Ovary (tissue), 9 donors: Measurements from ENCODE around the gene RANBP9. TPM values are rescaled to one million over a fixed set of nuclear protein-coding genes. Genes with fewer than 3 reads are reported as not detected.

Experiments used
- DNase-seq, 5 donors: peaks; one replicate each; pipeline ENCODE4 v3.0.0-alpha.2; 2019 to 2020
- H3K27ac ChIP-seq, 2 donors: fragments of 200-600 bp; one replicate each; pipeline versions ENCODE4 v1.5.1 to v1.8.0; 2019 to 2022
- H3K27me3 ChIP-seq: fragments of 200-600 bp; one replicate; pipeline ENCODE4 v1.8.0; 2022
- H3K36me3 ChIP-seq: fragments of 200-600 bp; sonication (generic); one replicate; pipeline ENCODE4 v1.5.1; 2019
- H3K4me1 ChIP-seq: one replicate; pipeline ENCODE4 v1.8.1; 2013; ENCODE audit warnings: mild to moderate bottlenecking, moderate library complexity; ENCODE audit not compliant: insufficient read depth
- H3K4me3 ChIP-seq: fragments of 200-600 bp; sonication (generic); one replicate; pipeline ENCODE4 v1.5.1; 2017
- H3K9me3 ChIP-seq, 2 donors: fragments of 200-600 bp in 1 of 2; sonication (generic) in 1 of 2; one replicate each; pipeline versions ENCODE4 v1.5.1 to v1.8.1; 2013 to 2019; ENCODE audit warnings: mild to moderate bottlenecking in 1 of 2, moderate library complexity in 1 of 2
- EP300 ChIP-seq: sonication (generic); formaldehyde crosslinking; IDR thresholded peaks from one replicate; pipeline ENCODE4 v1.6.1; 2017; ENCODE audit warnings: antibody characterized with exemption
- POLR2A ChIP-seq: fragments of 450-650 bp; IDR thresholded peaks from one replicate; pipeline ENCODE4 v1.6.1; 2017; ENCODE audit warnings: antibody characterized with exemption, mild to moderate bottlenecking, moderate library complexity
- WGBS, 3 donors: extraction: QIAGEN DNeasy Blood & Tissue Kit in 1 of 3; methylation state at CpG; one replicate each; pipeline versions ENCODE4 v1.1.5 to v1.1.7; 2013 to 2017; 5-methylcytosine and 5-hydroxymethylcytosine counted together
- intact Hi-C, 4 donors: fragments of 100-400 bp; cut with DNase I; formaldehyde crosslinking; loops; one replicate each; pipeline versions ENCODE4 v1.11.0 to v1.15.1; 2022 to 2023
- polyA plus RNA-seq, 2 donors: library from polyadenylated mRNA; stranded (reverse); fragments of 200-250 nt in 1 of 2; fragments of 350-450 nt in 1 of 2; fragmentation: Illumina TruSeq in 1 of 2; extraction: RNeasy Lipid Tissue Mini Kit (QIAGEN cat#74804) in 1 of 2; gene quantifications; one replicate each; pipeline ENCODE4 v1.2.3, GENCODE V29; 2013 to 2014
- total RNA-seq, 7 donors: library from RNA; depleted of rRNA in 2 of 7; stranded (reverse); fragments of >200 nt in 2 of 7; fragmentation: NEBNext Ultra II Directional in 3 of 7; extraction: Animal tissue kit (Norgen Biotek cat#: 25700) in 3 of 7; gene quantifications; one replicate each; pipeline versions ENCODE4 v1.1.0 to v1.2.4, GENCODE V29; 2016 to 2023
- TF ChIP-seq, protein P1 (sequence below), 3 donors: fragments of 450-650 bp in 2 of 3; fragments of 200-600 bp in 1 of 3; IDR thresholded peaks; one replicate each; pipeline versions ENCODE4 v1.5.1 to v1.8.0; 2016 to 2022; ENCODE audit warnings: antibody characterized with exemption in 3 of 3, mild to moderate bottlenecking in 1 of 3
- donor health status: DM: no; HTN: no; CAD: no; lungs with moderate emphysema.
- donor health status: DM: no; HTN: no; CAD: no.
- donor health status: Bipolar disorder and iron deficiency.
- donor health status: DM: yes; HTN: yes; CAD: no.
- donor health status: DM: no; HTN: no; CAD: no.
- donor health status: DM: yes; HTN: yes; CAD: no.

RANBP9 gene
- total and polyA plus RNA-seq, 9 donors, result 24.8 to 50.6 (median 37.0) TPM

DNA sequence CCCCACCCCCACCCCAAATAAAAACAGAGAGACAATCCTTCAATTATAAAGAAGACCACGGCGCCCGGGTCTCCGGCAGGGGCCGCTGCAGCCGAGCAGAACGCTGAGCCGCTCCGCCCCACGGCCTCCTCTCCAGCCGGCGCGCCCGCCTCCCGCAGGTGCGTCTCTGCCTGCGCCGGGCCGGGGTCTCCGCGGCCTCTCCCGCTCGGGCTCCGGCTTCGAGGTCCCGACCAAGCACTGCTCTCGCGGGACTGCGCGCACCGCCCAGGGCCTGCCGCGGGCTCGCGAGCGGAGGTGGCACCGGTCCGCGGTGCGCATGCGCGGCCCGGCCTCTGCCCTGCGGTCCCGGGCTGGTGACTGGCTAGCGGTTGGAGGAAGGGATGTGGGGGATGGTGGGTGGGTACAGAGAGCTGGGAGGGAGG, 137.5 kb downstream of the RANBP9 start:
- intact Hi-C loops, result loop anchor here in 1 of 4 donors (5.0 kb wide), 1 partner anchor 193 kb away; no protein-coding TSS in a partner anchor
- TF ChIP-seq, protein P1, sequence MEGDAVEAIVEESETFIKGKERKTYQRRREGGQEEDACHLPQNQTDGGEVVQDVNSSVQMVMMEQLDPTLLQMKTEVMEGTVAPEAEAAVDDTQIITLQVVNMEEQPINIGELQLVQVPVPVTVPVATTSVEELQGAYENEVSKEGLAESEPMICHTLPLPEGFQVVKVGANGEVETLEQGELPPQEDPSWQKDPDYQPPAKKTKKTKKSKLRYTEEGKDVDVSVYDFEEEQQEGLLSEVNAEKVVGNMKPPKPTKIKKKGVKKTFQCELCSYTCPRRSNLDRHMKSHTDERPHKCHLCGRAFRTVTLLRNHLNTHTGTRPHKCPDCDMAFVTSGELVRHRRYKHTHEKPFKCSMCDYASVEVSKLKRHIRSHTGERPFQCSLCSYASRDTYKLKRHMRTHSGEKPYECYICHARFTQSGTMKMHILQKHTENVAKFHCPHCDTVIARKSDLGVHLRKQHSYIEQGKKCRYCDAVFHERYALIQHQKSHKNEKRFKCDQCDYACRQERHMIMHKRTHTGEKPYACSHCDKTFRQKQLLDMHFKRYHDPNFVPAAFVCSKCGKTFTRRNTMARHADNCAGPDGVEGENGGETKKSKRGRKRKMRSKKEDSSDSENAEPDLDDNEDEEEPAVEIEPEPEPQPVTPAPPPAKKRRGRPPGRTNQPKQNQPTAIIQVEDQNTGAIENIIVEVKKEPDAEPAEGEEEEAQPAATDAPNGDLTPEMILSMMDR (IDR thresholded peaks at IDR 0.05), result peak; percentile 14 to 70 (median 70)
- no peak for TF ChIP-seq EP300
- no peak for TF ChIP-seq POLR2A
- Histone ChIP-seq H3K36me3 (no peaks in the 10 kb centered on the region), H3K4me1 (no peaks in the 10 kb centered on the region), H3K27me3 (no peaks in the 10 kb centered on the region), H3K4me3 (peak overlapping the region; percentile 64), H3K27ac (peak overlapping the region; percentile 76 to 89), H3K9me3 (no peaks in the 10 kb centered on the region)
- WGBS, 3 donors, result 0 to 1% (median 1%) methylated on average over 36 to 46 of the region's 46 CpGs
- peak; percentile 86 to 92 (median 92) for DNase-seq

DNA sequence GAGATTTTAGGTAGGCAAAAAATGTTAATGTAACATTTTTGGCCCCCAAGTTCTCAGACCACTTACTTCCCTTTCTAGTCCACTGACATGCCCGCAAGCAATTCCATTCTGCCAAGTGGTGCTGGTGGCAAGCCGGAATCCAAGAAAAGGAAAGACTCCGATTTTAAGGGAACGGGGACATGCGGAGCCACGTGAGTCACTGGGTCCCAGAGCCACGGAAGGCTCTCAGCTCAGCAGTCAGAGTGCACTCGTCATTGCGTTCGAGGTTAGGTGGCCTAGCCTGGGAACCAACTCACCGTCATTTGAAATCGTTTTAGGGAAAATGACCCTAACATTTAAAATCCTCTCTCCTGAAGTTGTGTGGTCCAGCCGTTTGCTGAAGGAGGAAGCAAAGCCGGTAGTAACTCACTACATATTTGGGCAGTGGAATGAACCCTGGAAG, 137.9 kb downstream of the RANBP9 start:
- no peak for TF ChIP-seq EP300
- Histone ChIP-seq H3K36me3 (no peaks in the 10 kb centered on the region), H3K9me3 (no peaks in the 10 kb centered on the region), H3K27me3 (no peaks in the 10 kb centered on the region), H3K4me1 (no peaks in the 10 kb centered on the region), H3K4me3 (peak overlapping the region; percentile 64), H3K27ac (peak overlapping the region; percentile 76 to 89)
- intact Hi-C loops, result loop anchor here in 1 of 4 donors (5.0 kb wide), 1 partner anchor 194 kb away; no protein-coding TSS in a partner anchor
- DNase-seq, result peak in 4 of 5 donors; percentile 33 to 40 (median 36)
- WGBS, 3 donors, result 9 to 16% (median 10%) methylated on average over 14 of the region's 14 CpGs

DNA sequence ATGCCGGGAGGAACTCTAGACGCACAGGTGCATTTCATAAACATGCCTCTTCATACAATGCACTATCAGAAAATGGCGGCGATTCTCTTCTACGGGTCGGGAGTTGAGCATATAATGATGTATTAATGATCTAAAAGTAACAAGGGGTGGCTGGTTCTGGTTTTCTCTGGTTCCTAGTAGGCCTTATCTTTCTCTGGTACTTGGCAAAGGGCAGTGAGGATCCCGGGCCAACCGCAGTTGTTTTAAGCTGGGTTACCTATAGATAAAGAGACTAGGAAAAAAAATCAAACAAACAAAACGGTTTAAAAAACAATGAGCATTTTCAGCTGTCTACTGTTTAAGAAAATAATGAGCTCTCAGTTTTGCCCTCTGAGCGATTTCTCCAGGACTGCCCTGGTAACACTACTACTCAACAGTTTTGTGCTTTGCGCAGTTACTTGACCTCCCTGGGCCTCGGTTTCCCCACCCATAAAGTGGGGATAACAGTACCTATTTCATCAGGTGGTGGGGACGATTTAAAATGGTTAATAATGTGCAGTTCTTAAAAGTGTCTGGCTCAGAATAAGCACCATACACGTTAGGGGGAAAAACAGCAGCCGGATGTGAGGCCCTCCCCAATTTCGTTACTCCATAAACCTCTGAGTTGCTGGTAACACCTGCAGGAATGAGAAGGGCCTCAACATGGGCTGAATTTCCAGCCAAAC, 138.5 kb downstream of the RANBP9 start:
- H3K27me3 ChIP-seq, result no peaks in the 10 kb centered on the region
- WGBS, 3 donors, result 72 to 81% (median 76%) methylated on average over 16 of the region's 16 CpGs
- intact Hi-C loops, result loop anchor here in 1 of 4 donors (5.0 kb wide), 1 partner anchor 194 kb away; no protein-coding TSS in a partner anchor
- H3K4me3 ChIP-seq, result peak overlapping the region; percentile 64
- no peak for TF ChIP-seq POLR2A
- H3K9me3 ChIP-seq, result no peaks in the 10 kb centered on the region
- H3K36me3 ChIP-seq, result no peaks in the 10 kb centered on the region
- H3K27ac ChIP-seq, result peak overlapping the region in 1 of 2 donors; percentile 89
- DNase-seq, result no peak
- H3K4me1 ChIP-seq, result no peaks in the 10 kb centered on the region

DNA sequence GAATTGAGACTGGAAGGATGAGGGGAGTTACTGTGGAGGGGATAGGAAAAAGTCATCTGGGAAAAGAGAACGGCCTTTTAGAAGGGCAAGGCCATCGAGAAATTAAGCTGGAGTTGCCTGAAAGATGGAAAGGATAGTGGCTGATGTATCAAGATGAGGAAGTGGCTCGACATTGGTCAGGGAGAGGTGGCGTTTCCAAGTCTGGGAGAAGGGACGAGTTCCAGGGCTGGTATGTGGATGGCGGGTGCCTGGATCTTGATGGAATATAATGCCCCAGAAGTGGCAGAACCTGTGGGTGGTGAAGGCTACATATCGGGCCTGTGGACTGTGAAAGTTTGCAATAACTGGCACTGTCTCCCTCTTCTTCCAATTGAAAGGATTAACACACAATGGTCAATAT, 139.4 kb downstream of the RANBP9 start:
- intact Hi-C loops, result loop anchor here in 1 of 4 donors (5.0 kb wide), 1 partner anchor 195 kb away; no protein-coding TSS in a partner anchor
- DNase-seq, result no peak
- Histone ChIP-seq H3K27me3 (no peaks in the 10 kb centered on the region), H3K9me3 (no peaks in the 10 kb centered on the region), H3K4me1 (no peaks in the 10 kb centered on the region), H3K36me3 (no peaks in the 10 kb centered on the region), H3K27ac (no peak overlapping the region), H3K4me3 (no peak overlapping the region)
- TF ChIP-seq EP300, result no peak
- TF ChIP-seq, protein P1 (IDR thresholded peaks at IDR 0.05), result no peak
- TF ChIP-seq POLR2A, result no peak
- 86 to 88% (median 86%) methylated on average over 7 of the region's 7 CpGs for WGBS, 3 donors

Other genes starting within 250 kb of the RANBP9 start
- 1 to 10 TPM; 1.4 to 9.2 (median 3.7) TPM for gene GFOD1, start 224.2 kb downstream of the RANBP9 start, total RNA-seq
- gene GFOD1, start 224.2 kb downstream of the RANBP9 start, polyA plus RNA-seq, result 1 to 10 TPM; 2.1 to 5.2 TPM
- 10 to 100 TPM in 6 of 7 donors, 1 to 10 TPM in 1; 9.9 to 22.2 (median 13.0) TPM for gene SIRT5, start 137.2 kb downstream of the RANBP9 start, total RNA-seq
- 10 to 100 TPM in 1 of 2 donors, 1 to 10 TPM in 1; 7.3 to 19.1 TPM for gene SIRT5, start 137.2 kb downstream of the RANBP9 start, polyA plus RNA-seq
- 10 to 100 TPM; 49.3 to 77.7 (median 58.6) TPM for gene NOL7, start 96.5 kb downstream of the RANBP9 start, total RNA-seq
- gene NOL7, start 96.5 kb downstream of the RANBP9 start, polyA plus RNA-seq, result 10 to 100 TPM; 63.6 to 67.5 TPM
- gene MCUR1, start 102.7 kb upstream of the RANBP9 start, total RNA-seq, result 10 to 100 TPM in 3 of 7 donors, 1 to 10 TPM in 4; 5.1 to 12.8 (median 9.3) TPM
- 10 to 100 TPM in 1 of 2 donors, 1 to 10 TPM in 1; 5.4 to 20.0 TPM for gene MCUR1, start 102.7 kb upstream of the RANBP9 start, polyA plus RNA-seq
- gene RNF182, start 213.1 kb upstream of the RANBP9 start, total RNA-seq, result 1 to 10 TPM in 4 of 7 donors, under 1 TPM in 2, not detected in 1; 0.42 to 3.9 (median 1.1) TPM
- under 1 TPM; 0.50 to 0.67 TPM for gene RNF182, start 213.1 kb upstream of the RANBP9 start, polyA plus RNA-seq